ENCODE measurements around the gene BCAS3. TPM values are rescaled to one million over a fixed set of nuclear protein-coding genes. Genes with fewer than 3 reads are reported as not detected.
A peak's percentile ranks its signal among the peaks of the same experiment; 100 is the strongest.
"Not testable (repeated sequence)": the region's sequence is repeated elsewhere in the genome, so short reads cannot be mapped to it uniquely, and the experiment has no call there.

BCAS3 gene
- total RNA-seq, 1 experiment from 2014 or later: 8.0 TPM

GRCh38 chr17:61244988-61245387 is 567.3 kb downstream of the BCAS3 start:
- not testable (repeated sequence) for DNase-seq (ENCODE audit: low read depth)

- DNase-seq (ENCODE audit: low read depth): no peak
These were observed 568.1 kb downstream of the BCAS3 start for GRCh38 chr17:61245706-61246135.

- peak; percentile 62 for DNase-seq (ENCODE audit: low read depth)
These were observed 569.8 kb downstream of the BCAS3 start for GRCh38 chr17:61247439-61247838.

GRCh38 chr17:61248399-61248798 is 570.7 kb downstream of the BCAS3 start:
- DNase-seq (ENCODE audit: low read depth): no peak

- DNase-seq (ENCODE audit: low read depth): no peak
These were observed 572.1 kb downstream of the BCAS3 start for GRCh38 chr17:61249649-61250299.

- DNase-seq (ENCODE audit: low read depth): peak; percentile 31
These were observed 572.8 kb downstream of the BCAS3 start for GRCh38 chr17:61250335-61250890.

GRCh38 chr17:61251939-61252865 is 574.6 kb downstream of the BCAS3 start:
- DNase-seq (ENCODE audit: low read depth): peak; percentile 85

- no peak for DNase-seq (ENCODE audit: low read depth)
These were observed 575.7 kb downstream of the BCAS3 start for GRCh38 chr17:61253362-61253761.

- DNase-seq (ENCODE audit: low read depth): no peak
These were observed 576.4 kb downstream of the BCAS3 start for GRCh38 chr17:61253937-61254574.

- DNase-seq (ENCODE audit: low read depth): no peak
These were observed 577.3 kb downstream of the BCAS3 start for GRCh38 chr17:61254904-61255303.

- no peak for DNase-seq (ENCODE audit: low read depth)
These were observed 578.0 kb downstream of the BCAS3 start for GRCh38 chr17:61255647-61256046.

- no peak for DNase-seq (ENCODE audit: low read depth)
These were observed 581.7 kb downstream of the BCAS3 start for GRCh38 chr17:61259360-61259759.

- DNase-seq (ENCODE audit: low read depth): no peak
These were observed 582.6 kb downstream of the BCAS3 start for GRCh38 chr17:61260071-61260797.

- DNase-seq (ENCODE audit: low read depth): no peak
These were observed 583.5 kb downstream of the BCAS3 start for GRCh38 chr17:61261001-61261637.

- DNase-seq (ENCODE audit: low read depth): no peak
These were observed 587.7 kb downstream of the BCAS3 start for GRCh38 chr17:61265397-61265796.

GRCh38 chr17:61267847-61268246 is 590.2 kb downstream of the BCAS3 start:
- DNase-seq (ENCODE audit: low read depth): no peak

GRCh38 chr17:61275395-61275794 is 597.7 kb downstream of the BCAS3 start:
- no peak for DNase-seq (ENCODE audit: low read depth)

- no peak for DNase-seq (ENCODE audit: low read depth)
These were observed 599.2 kb downstream of the BCAS3 start for GRCh38 chr17:61276806-61277205.

- DNase-seq (ENCODE audit: low read depth): no peak
These were observed 602.0 kb downstream of the BCAS3 start for GRCh38 chr17:61279476-61280145.

- DNase-seq (ENCODE audit: low read depth): no peak
These were observed 602.7 kb downstream of the BCAS3 start for GRCh38 chr17:61280338-61280737.

Measured in HT1080 (cell line).